Type B pancreatic cell (in vitro differentiated cells): ENCODE data around the gene SLC22A31. TPM values are rescaled to one million over a fixed set of nuclear protein-coding genes. Genes with fewer than 3 reads are reported as not detected.
"Not testable (repeated sequence)": the region's sequence is repeated elsewhere in the genome, so short reads cannot be mapped to it uniquely, and the experiment has no call there.

ENCODE experiments used
- DNase-seq: peaks from one replicate; pipeline ENCODE4 v3.0.0; 2021; ENCODE audit warnings: mixed read lengths; ENCODE audit not compliant: unreplicated experiment; ENCODE audit errors: extremely low spot score
- H3K27ac Mint-ChIP-seq: 2 replicates; pipeline ENCODE4 v1.8.0; 2021; ENCODE audit warnings: mild to moderate bottlenecking, mixed read lengths
- H3K27me3 Mint-ChIP-seq: 2 replicates; pipeline ENCODE4 v1.8.0; 2021; ENCODE audit warnings: mixed read lengths
- H3K36me3 Mint-ChIP-seq: 2 replicates; pipeline ENCODE4 v1.8.0; 2021; ENCODE audit warnings: mixed read lengths
- H3K4me1 Mint-ChIP-seq: one replicate; pipeline ENCODE4 v1.8.0; 2021; ENCODE audit warnings: mixed read lengths; ENCODE audit not compliant: unreplicated experiment
- H3K4me3 Mint-ChIP-seq: 2 replicates; pipeline ENCODE4 v1.8.0; 2021; ENCODE audit warnings: mild to moderate bottlenecking, mixed read lengths
- H3K9me3 Mint-ChIP-seq: 2 replicates; pipeline ENCODE4 v1.8.0; 2021; ENCODE audit warnings: mixed read lengths
- CTCF ChIP-seq: fragments of 200-600 bp; sonication (generic); conservative IDR thresholded peaks from 2 replicates; pipeline ENCODE4 v1.5.0; 2021; ENCODE audit warnings: antibody characterized with exemption, mild to moderate bottlenecking
- total RNA-seq: library from RNA; stranded (reverse); gene quantifications from 2 replicates; pipeline ENCODE4 v1.2.1, GENCODE V29; 2021; ENCODE audit warnings: low replicate concordance

SLC22A31 gene
- total RNA-seq, 1 donor from 2014 or later = 2.9 TPM

GRCh38 chr16:89192956-89193575 lies 7.3 kb downstream of the SLC22A31 start:
- DNase-seq = no peak
- TF ChIP-seq CTCF = no peak
- no peak overlapping the region for H3K4me3 Mint-ChIP-seq
- no peaks in the 10 kb centered on the region for H3K9me3 Mint-ChIP-seq
- peaks cover 17% of the 10 kb centered on the region for H3K27me3 Mint-ChIP-seq
- H3K4me1 Mint-ChIP-seq = no peaks in the 10 kb centered on the region
- no peak overlapping the region for H3K27ac Mint-ChIP-seq
- H3K36me3 Mint-ChIP-seq = no peaks in the 10 kb centered on the region

- not testable (repeated sequence) for H3K4me1 Mint-ChIP-seq, H3K27ac Mint-ChIP-seq, H3K9me3 Mint-ChIP-seq, DNase-seq, H3K4me3 Mint-ChIP-seq, H3K36me3 Mint-ChIP-seq
- H3K27me3 Mint-ChIP-seq = peaks cover 15% of the 10 kb centered on the region
These were observed 8.0 kb downstream of the SLC22A31 start for GRCh38 chr16:89192186-89192955.

GRCh38 chr16:89191901-89192185 lies 8.5 kb downstream of the SLC22A31 start:
- H3K4me1 Mint-ChIP-seq = no peaks in the 10 kb centered on the region
- DNase-seq = no peak
- H3K27me3 Mint-ChIP-seq = peaks cover 17% of the 10 kb centered on the region

GRCh38 chr16:89191033-89191900 lies 9.1 kb downstream of the SLC22A31 start:
- Mint-ChIP-seq H3K4me3 (peak overlapping the region; percentile 57), H3K9me3 (no peaks in the 10 kb centered on the region), H3K4me1 (no peaks in the 10 kb centered on the region), H3K27me3 (peaks cover 17% of the 10 kb centered on the region), H3K36me3 (no peaks in the 10 kb centered on the region), H3K27ac (no peak overlapping the region)
- DNase-seq = no peak
- TF ChIP-seq CTCF = no peak

More at GRCh38 chr16:89191901-89192185, 8.5 kb downstream of the SLC22A31 start:
- Mint-ChIP-seq H3K4me3 (no peak overlapping the region), H3K9me3 (no peaks in the 10 kb centered on the region), H3K27ac (no peak overlapping the region), H3K36me3 (no peaks in the 10 kb centered on the region)
- TF ChIP-seq CTCF = no peak

- no peak for DNase-seq
- TF ChIP-seq CTCF = no peak
- Mint-ChIP-seq H3K27ac (no peak overlapping the region), H3K4me3 (peak overlapping the region; percentile 31), H3K9me3 (no peaks in the 10 kb centered on the region), H3K27me3 (peaks cover 17% of the 10 kb centered on the region), H3K4me1 (no peaks in the 10 kb centered on the region), H3K36me3 (no peaks in the 10 kb centered on the region)
These were observed 10.0 kb downstream of the SLC22A31 start for GRCh38 chr16:89190150-89190958.
